Right cardiac atrium (tissue), 5 donors: ENCODE results near the gene CHORDC1. TPM values are rescaled to one million over a fixed set of nuclear protein-coding genes. Genes with fewer than 3 reads are reported as not detected.
"Not testable (repeated sequence)": the region's sequence is repeated elsewhere in the genome, so short reads cannot be mapped to it uniquely, and the experiment has no call there.

Source experiments
- ATAC-seq, 2 donors: fragments of 200-7000 bp; cut with Tn5 transposase; one replicate each; pipeline versions ENCODE4 v1.8.0 to v1.9.1; 2020; ENCODE audit warnings: moderate library complexity in 2 of 2, mild to moderate bottlenecking in 1 of 2
- DNase-seq, 3 donors: peaks; one replicate each; pipeline ENCODE4 v3.0.0-alpha.2; 2020
- H3K27ac ChIP-seq: one replicate; pipeline ENCODE4 v1.5.1; 2013; ENCODE audit warnings: mild to moderate bottlenecking, low read length, control low read depth, moderate library complexity
- H3K27me3 ChIP-seq: one replicate; pipeline ENCODE4 v1.6.1; 2013; ENCODE audit not compliant: control insufficient read depth, insufficient read depth
- H3K4me1 ChIP-seq: one replicate; pipeline ENCODE4 v1.6.1; 2013; ENCODE audit warnings: low read length; ENCODE audit not compliant: control insufficient read depth, insufficient read depth
- H3K4me3 ChIP-seq: one replicate; pipeline ENCODE4 v1.5.1; 2013; ENCODE audit warnings: low read length, control low read depth
- H3K9me3 ChIP-seq: one replicate; pipeline ENCODE4 v1.6.1; 2013; ENCODE audit warnings: low read length; ENCODE audit not compliant: control insufficient read depth
- WGBS: extraction: QIAGEN DNeasy Blood & Tissue Kit; methylation state at CpG from one replicate; pipeline ENCODE4 v1.1.7; 2013; 5-methylcytosine and 5-hydroxymethylcytosine counted together
- intact Hi-C, 4 donors: fragments of 100-400 bp; cut with DNase I; formaldehyde crosslinking; loops; one replicate each; pipeline versions ENCODE4 v1.11.0 to v1.14.0; 2022 to 2023
- polyA plus RNA-seq: library from polyadenylated mRNA; stranded (reverse); fragments of 200-250 nt; gene quantifications from one replicate; pipeline ENCODE4 v1.2.3, GENCODE V29; 2013
- total RNA-seq, 4 donors: library from RNA; stranded (reverse); fragmentation: NEBNext Ultra II Directional; extraction: Animal tissue kit (Norgen Biotek cat#: 25700); gene quantifications; one replicate each; pipeline ENCODE4 v1.2.1, GENCODE V29; 2021
- donor health status: healthy with polysubstance abuse.
- donor health status: DM: no; HTN: yes; CAD: no.
- donor health status: DM: no; HTN: no; CAD: no.
- donor health status: DM: no; HTN: yes; CAD: no; lungs with severe emphysema.
- donor health status: DM: yes; HTN: yes; CAD: no.

The CHORDC1 gene
- total and polyA plus RNA-seq, 5 donors = 30.6 to 49.9 (median 37.8) TPM

DNA sequence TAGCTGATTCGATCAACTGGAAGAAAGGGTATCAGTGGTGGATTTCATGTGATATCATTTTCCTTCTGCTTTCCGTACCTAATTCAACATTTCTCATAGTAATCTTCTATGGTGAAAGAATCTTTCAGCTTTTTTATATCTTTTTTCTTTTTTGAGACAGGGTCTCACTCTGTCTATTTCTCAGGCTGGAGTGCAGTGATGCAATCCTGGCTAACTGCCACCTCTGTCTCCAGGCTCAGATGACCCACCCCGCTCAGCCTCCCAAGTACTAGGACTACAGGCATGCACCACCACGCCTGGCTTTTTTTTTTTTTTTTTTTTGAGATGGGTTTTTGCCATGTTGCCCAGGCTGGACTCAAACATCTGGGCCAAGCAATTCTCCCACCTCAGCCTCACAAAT is 18.6 kb upstream of the CHORDC1 start:
- Histone ChIP-seq H3K9me3 (no peaks in the 10 kb centered on the region), H3K27me3 (no peaks in the 10 kb centered on the region), H3K4me1 (no peaks in the 10 kb centered on the region), H3K4me3 (no peak overlapping the region), H3K27ac (no peak overlapping the region)
- 67% methylated on average over 4 of the region's 4 CpGs for WGBS
- DNase-seq (no peak), ATAC-seq (no peak)
- intact Hi-C loops = no loop called here

DNA sequence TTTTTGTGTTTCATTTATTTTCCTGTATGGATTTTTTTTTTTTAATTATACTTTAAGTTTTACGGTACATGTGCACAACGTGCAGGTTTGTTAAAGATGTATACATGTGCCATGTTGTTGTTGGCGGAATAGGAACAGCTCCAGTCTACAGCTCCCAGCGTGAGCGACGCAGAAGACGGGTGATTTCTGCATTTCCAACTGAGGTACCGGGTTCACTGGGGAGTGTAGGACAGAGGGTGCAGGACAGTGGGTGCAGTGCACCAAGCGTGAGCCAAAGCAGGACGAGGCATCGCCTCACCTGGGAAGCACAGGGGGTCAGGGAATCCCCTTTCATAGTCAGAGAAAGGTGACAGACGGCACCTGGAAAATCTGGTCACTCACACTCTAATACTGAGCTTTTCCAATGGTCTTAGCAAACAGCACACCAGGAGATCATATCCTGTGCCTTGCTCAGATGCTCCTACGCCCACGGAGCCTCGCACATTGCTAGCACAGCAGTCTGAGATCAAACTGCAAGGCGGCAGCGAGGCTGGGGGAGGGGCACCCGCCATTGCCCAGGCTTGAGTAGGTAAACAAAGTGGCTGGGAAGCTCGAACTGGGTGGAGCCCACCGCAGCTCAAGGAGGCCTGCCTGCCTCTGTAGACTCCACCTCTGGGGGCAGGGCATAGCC is 17.3 kb upstream of the CHORDC1 start:
- WGBS = 84% methylated on average over 18 of the region's 20 CpGs
- H3K4me1 ChIP-seq, H3K27ac ChIP-seq, H3K27me3 ChIP-seq, H3K4me3 ChIP-seq, ATAC-seq, DNase-seq, intact Hi-C loops, H3K9me3 ChIP-seq: not testable (repeated sequence)

GRCh38 chr11:90237004-90237403 is 14.2 kb upstream of the CHORDC1 start:
- DNase-seq (no peak), ATAC-seq (no peak)
- Histone ChIP-seq H3K4me1 (no peaks in the 10 kb centered on the region), H3K9me3 (no peaks in the 10 kb centered on the region), H3K27me3 (no peaks in the 10 kb centered on the region), H3K4me3 (no peak overlapping the region), H3K27ac (no peak overlapping the region)
- intact Hi-C loops = no loop called here
- WGBS = 86% methylated on average over 4 of the region's 4 CpGs

- ATAC-seq (no peak), DNase-seq (no peak)
- no peak overlapping the region for H3K27ac ChIP-seq
- intact Hi-C loops = no loop called here
- H3K4me3 ChIP-seq = no peak overlapping the region
- H3K9me3 ChIP-seq = no peaks in the 10 kb centered on the region
- H3K27me3 ChIP-seq = no peaks in the 10 kb centered on the region
- H3K4me1 ChIP-seq = no peaks in the 10 kb centered on the region
- 61% methylated on average over 4 of the region's 4 CpGs for WGBS
These were observed 12.7 kb upstream of the CHORDC1 start for GRCh38 chr11:90235526-90235925.

DNA sequence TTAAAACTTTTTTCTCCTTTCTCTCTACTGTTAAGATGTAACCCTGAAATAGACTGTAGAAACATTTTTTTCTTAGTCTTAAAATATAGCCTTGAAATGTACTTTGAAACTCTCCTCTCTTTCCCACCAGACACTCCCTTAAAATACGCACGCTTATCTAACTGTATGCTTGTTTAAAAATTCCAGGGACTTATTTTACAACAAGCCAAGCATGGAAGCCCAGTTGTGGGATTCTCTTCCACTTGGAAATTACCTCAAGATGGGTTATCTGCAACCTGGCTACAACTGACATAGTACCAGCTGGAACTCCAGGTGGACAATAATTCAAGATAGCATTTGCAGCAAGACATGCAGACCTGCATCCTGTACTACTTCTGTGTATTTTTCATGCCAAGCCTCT is 12.1 kb upstream of the CHORDC1 start:
- H3K4me1 ChIP-seq = no peaks in the 10 kb centered on the region
- no peaks in the 10 kb centered on the region for H3K27me3 ChIP-seq
- 68% methylated on average over 2 of the region's 2 CpGs for WGBS
- ATAC-seq (no peak), DNase-seq (no peak)
- intact Hi-C loops = no loop called here
- H3K27ac ChIP-seq = no peak overlapping the region
- no peak overlapping the region for H3K4me3 ChIP-seq
- H3K9me3 ChIP-seq = no peaks in the 10 kb centered on the region

GRCh38 chr11:90229791-90230190 is 6.9 kb upstream of the CHORDC1 start:
- no peak for ATAC-seq
- 84% methylated on average over 1 of the region's 1 CpG for WGBS
- H3K27me3 ChIP-seq = no peaks in the 10 kb centered on the region
- no peak overlapping the region for H3K27ac ChIP-seq
- intact Hi-C loops = no loop called here
- no peaks in the 10 kb centered on the region for H3K4me1 ChIP-seq
- DNase-seq = no peak
- no peak overlapping the region for H3K4me3 ChIP-seq
- no peaks in the 10 kb centered on the region for H3K9me3 ChIP-seq

GRCh38 chr11:90228056-90228455 is 5.2 kb upstream of the CHORDC1 start:
- ATAC-seq (no peak), DNase-seq (no peak)
- H3K27ac ChIP-seq = no peak overlapping the region
- no peaks in the 10 kb centered on the region for H3K27me3 ChIP-seq
- H3K4me3 ChIP-seq = no peak overlapping the region
- intact Hi-C loops = no loop called here
- H3K4me1 ChIP-seq = no peaks in the 10 kb centered on the region
- 96% methylated on average over 3 of the region's 3 CpGs for WGBS
- H3K9me3 ChIP-seq = no peaks in the 10 kb centered on the region

DNA sequence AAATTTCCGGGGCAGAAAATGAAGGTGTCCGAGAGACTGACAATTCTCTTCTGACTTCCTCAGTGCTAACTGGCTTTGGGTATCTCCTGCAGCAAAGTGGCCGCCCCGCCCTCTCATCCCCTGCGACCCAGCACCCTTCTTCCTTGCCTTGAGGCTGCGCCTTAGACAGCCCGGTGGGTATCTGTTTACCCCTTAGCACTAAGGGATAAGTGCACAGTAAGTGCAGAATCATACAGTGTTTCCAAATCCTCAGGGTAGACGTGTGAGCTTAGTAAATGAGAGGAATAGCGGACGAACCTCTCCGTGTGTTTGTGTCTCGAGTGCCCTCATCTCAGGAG is 368 bp upstream of the CHORDC1 start:
- Histone ChIP-seq H3K27ac (peak overlapping the region; percentile 35), H3K4me3 (peak overlapping the region; percentile 84), H3K9me3 (no peaks in the 10 kb centered on the region), H3K27me3 (no peaks in the 10 kb centered on the region), H3K4me1 (no peaks in the 10 kb centered on the region)
- ATAC-seq = peak; percentile 73 to 77
- under 1% methylated on average over 12 of the region's 12 CpGs for WGBS
- DNase-seq = no peak
- intact Hi-C loops = no loop called here

DNA sequence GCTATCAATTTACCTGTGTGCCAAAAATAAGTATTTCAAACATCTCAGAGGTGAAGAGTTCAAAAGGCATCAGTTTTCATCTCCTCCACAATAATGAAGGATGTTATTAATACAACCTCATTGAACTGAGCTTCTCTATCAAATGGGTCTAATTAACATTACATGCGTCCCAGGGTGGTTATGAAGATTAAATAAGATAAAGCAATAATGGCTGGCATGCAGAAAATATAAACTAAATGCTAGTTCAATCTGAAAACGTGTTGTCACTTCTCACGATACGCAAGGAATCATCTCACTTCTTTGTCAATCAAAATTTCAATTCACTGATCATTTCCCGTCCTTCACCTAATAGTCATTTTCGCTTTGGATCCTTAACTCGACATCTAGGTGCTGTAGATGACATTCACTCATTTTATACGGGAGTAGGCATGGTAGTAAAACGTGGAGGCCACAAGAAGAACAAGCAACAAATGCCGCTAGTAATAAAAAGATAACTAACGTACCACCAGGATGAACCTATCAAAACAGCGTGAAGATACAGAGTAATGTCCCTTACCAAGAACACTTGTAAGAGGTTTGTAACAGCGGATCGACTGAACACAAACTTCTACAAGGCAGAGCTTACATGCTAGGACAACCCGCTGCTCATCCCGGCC is 918 bp downstream of the CHORDC1 start:
- Histone ChIP-seq H3K4me3 (peak overlapping the region; percentile 84), H3K27ac (peak overlapping the region; percentile 69), H3K9me3 (no peaks in the 10 kb centered on the region), H3K4me1 (no peaks in the 10 kb centered on the region), H3K27me3 (no peaks in the 10 kb centered on the region)
- DNase-seq = no peak
- WGBS = 8% methylated on average over 16 of the region's 16 CpGs
- intact Hi-C loops = no loop called here
- ATAC-seq = no peak

DNA sequence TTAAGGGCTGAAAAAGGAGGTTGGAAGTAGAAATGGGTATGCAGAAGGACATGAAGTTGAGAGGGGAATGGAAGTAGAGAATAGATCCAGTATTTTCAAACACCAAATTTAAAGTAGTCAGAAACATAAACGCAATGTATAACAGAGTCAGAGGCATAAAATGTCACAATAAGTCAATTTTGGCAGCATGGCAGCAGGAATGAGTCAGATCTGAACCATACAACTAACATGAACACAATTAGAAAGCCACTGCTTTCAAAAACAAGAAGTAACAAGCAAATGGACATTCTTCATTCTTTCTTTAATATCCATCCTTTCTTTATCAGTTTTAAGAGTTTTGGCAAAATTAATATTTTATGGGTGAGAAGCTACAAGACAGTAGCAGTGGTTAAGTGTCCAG is 2.5 kb downstream of the CHORDC1 start:
- WGBS = 91% methylated on average over 1 of the region's 1 CpG
- Histone ChIP-seq H3K4me1 (no peaks in the 10 kb centered on the region), H3K27ac (no peak overlapping the region), H3K4me3 (peak overlapping the region; percentile 84), H3K27me3 (no peaks in the 10 kb centered on the region), H3K9me3 (no peaks in the 10 kb centered on the region)
- intact Hi-C loops = no loop called here
- ATAC-seq = no peak
- no peak for DNase-seq

DNA sequence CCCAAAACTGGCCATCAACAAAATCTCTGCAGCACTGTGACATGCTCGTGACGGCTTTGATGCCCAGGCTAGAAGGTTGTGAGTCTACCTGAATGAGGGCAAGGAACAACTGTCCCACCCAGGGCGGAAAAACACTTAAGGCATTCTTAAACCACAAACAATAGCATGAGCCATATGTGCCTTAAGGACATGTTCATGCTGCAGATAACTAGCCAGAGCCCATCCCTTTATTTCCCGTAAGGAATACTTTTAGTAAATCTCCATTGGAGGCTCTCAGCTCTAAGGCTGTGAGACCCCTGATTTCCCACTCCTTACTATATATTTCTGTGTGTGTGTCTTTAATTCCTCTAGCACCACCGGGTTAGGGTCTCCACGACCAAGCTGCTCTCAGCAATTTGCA is 3.4 kb downstream of the CHORDC1 start:
- WGBS = 94% methylated on average over 6 of the region's 6 CpGs

GRCh38 chr11:90218606-90219005 is 4.2 kb downstream of the CHORDC1 start:
- H3K9me3 ChIP-seq = no peaks in the 10 kb centered on the region
- H3K27me3 ChIP-seq = no peaks in the 10 kb centered on the region
- peak; percentile 33 to 64 (median 60) for DNase-seq
- intact Hi-C loops = no loop called here
- no peak for ATAC-seq
- 72% methylated on average over 2 of the region's 2 CpGs for WGBS
- H3K4me3 ChIP-seq = no peak overlapping the region
- H3K4me1 ChIP-seq = no peaks in the 10 kb centered on the region
- H3K27ac ChIP-seq = no peak overlapping the region

More for the DNA sequence above, 3.4 kb downstream of the CHORDC1 start:
- Histone ChIP-seq H3K27me3 (no peaks in the 10 kb centered on the region), H3K4me1 (no peaks in the 10 kb centered on the region), H3K9me3 (no peaks in the 10 kb centered on the region), H3K4me3 (no peak overlapping the region), H3K27ac (no peak overlapping the region)
- no peak for ATAC-seq
- intact Hi-C loops = no loop called here
- no peak for DNase-seq
